Upper lobe of right lung (tissue), 1 donor: ENCODE data around the gene RTN1. TPM values are rescaled to one million over a fixed set of nuclear protein-coding genes. Genes with fewer than 3 reads are reported as not detected.

Experiments
- ATAC-seq: fragments of 200-7000 bp; cut with Tn5 transposase; one replicate; pipeline ENCODE4 v1.9.1; 2020; ENCODE audit warnings: mild to moderate bottlenecking, moderate library complexity
- DNase-seq: peaks from one replicate; pipeline ENCODE4 v3.0.0-alpha.2; 2020
- H3K27ac ChIP-seq: fragments of 200-600 bp; one replicate; pipeline ENCODE4 v1.8.0; 2022
- H3K27me3 ChIP-seq: fragments of 200-600 bp; one replicate; pipeline ENCODE4 v1.8.0; 2022; ENCODE audit warnings: mild to moderate bottlenecking
- H3K36me3 ChIP-seq: fragments of 200-600 bp; one replicate; pipeline ENCODE4 v1.8.0; 2022
- H3K4me1 ChIP-seq: fragments of 200-600 bp; one replicate; pipeline ENCODE4 v1.8.0; 2022
- H3K4me3 ChIP-seq: fragments of 200-600 bp; one replicate; pipeline ENCODE4 v1.8.0; 2022; ENCODE audit warnings: mild to moderate bottlenecking
- H3K9me3 ChIP-seq: fragments of 200-600 bp; one replicate; pipeline ENCODE4 v1.8.0; 2022
- intact Hi-C: fragments of 100-400 bp; cut with DNase I; formaldehyde crosslinking; loops from one replicate; pipeline ENCODE4 v1.11.0; 2022
- total RNA-seq: library from RNA; stranded (reverse); fragmentation: NEBNext Ultra II Directional; extraction: Animal tissue kit (Norgen Biotek cat#: 25700); gene quantifications from one replicate; pipeline ENCODE4 v1.2.1, GENCODE V29; 2021
- TF ChIP-seq, protein P1 (sequence below): fragments of 200-600 bp; IDR thresholded peaks from one replicate; pipeline ENCODE4 v1.8.0; 2022; ENCODE audit warnings: antibody characterized with exemption
- donor health status: DM: no; HTN: yes; CAD: no; lungs with severe emphysema.

RTN1 gene
- total RNA-seq, 1 donor from 2014 or later: 9.6 TPM

DNA sequence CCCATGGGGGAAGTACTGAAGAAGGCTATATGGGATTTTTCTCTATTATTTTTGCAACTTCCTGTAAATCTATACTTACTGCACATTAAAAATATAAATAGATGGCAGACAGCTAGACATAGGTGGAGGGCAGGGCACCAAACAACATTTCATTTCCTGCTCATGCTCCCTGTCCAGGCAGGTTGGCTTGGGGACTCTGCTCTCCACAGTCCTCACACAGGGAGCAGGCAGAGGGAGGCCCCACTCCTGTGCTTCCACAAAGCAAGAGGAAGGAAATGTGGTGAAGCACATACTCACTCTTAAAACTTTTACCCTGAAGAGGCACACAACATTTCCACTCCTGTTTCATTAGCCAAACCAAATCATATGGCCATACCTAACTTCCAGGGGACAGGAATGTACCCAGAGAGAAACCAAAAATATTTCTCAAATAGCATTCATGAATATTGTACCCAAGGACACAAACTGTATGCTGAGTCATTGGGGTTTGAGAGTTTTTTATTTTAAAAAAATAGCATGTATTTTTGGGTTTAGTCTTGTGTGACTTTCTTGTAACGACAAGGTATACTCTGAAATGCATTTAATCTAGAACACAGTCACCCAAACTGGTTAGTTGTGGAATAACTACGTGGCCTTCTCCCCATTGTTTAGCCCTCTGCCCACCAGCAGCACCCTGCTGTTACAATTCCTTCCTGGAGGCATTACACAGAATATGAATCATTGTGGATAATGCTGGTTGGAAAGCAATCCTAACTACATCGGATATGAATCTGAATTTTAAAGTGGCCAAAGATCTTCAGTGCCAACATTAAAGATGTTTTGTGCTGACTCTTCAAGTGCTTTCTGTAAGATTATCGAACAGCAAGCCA, 40.9 kb downstream of the RTN1 start:
- Histone ChIP-seq H3K4me1 (no peaks in the 10 kb centered on the region), H3K9me3 (no peaks in the 10 kb centered on the region), H3K4me3 (no peak overlapping the region), H3K27me3 (no peaks in the 10 kb centered on the region), H3K27ac (no peak overlapping the region), H3K36me3 (no peaks in the 10 kb centered on the region)
- DNase-seq (no peak), ATAC-seq (no peak)
- intact Hi-C loops: no loop called here
- TF ChIP-seq, protein P1, sequence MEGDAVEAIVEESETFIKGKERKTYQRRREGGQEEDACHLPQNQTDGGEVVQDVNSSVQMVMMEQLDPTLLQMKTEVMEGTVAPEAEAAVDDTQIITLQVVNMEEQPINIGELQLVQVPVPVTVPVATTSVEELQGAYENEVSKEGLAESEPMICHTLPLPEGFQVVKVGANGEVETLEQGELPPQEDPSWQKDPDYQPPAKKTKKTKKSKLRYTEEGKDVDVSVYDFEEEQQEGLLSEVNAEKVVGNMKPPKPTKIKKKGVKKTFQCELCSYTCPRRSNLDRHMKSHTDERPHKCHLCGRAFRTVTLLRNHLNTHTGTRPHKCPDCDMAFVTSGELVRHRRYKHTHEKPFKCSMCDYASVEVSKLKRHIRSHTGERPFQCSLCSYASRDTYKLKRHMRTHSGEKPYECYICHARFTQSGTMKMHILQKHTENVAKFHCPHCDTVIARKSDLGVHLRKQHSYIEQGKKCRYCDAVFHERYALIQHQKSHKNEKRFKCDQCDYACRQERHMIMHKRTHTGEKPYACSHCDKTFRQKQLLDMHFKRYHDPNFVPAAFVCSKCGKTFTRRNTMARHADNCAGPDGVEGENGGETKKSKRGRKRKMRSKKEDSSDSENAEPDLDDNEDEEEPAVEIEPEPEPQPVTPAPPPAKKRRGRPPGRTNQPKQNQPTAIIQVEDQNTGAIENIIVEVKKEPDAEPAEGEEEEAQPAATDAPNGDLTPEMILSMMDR: no peak

DNA sequence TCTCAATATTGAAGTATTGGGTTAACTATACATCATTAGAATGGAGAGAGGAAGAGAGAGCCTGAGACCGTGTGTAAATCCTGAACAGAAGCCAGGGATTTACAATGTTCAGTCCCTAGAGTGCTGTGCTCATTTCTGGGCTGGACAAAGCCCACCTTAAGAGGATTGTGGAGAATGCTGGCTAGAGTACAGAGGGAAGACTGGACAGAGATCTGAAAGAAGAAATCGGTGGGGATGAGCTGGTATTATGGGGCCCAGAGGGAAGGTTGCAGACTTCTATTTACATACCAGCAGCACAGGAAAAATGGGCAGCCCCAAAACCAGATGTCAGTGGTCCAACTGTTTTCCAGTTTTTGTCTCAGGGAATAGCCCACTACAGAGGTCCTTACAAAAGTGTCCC, 42.3 kb downstream of the RTN1 start:
- H3K9me3 ChIP-seq: no peaks in the 10 kb centered on the region
- no peak overlapping the region for H3K4me3 ChIP-seq
- no peaks in the 10 kb centered on the region for H3K27me3 ChIP-seq
- H3K36me3 ChIP-seq: no peaks in the 10 kb centered on the region
- ATAC-seq (no peak), DNase-seq (no peak)
- H3K4me1 ChIP-seq: no peaks in the 10 kb centered on the region
- TF ChIP-seq, protein P1: no peak
- H3K27ac ChIP-seq: no peak overlapping the region
- intact Hi-C loops: no loop called here

DNA sequence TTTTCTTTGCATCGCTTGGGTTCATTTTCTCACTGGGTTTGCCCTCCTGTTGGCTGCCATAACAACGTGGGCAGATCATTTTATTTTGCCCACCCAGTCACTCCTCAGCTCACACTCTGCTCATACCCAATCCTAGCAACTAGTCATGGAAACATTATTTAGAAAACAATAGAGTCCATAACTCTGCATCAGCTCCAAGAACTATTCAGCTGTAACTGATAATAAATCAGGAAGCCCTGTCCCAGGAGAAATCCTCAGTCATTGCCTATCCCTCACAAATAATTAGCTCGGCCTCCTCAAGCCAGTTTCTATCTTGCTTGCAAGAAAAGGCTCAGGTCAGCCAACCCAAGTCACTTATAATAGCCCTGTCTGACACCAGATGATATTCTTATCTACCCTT, 43.2 kb downstream of the RTN1 start:
- H3K9me3 ChIP-seq: no peaks in the 10 kb centered on the region
- TF ChIP-seq, protein P1: no peak
- H3K27me3 ChIP-seq: no peaks in the 10 kb centered on the region
- H3K4me3 ChIP-seq: no peak overlapping the region
- H3K27ac ChIP-seq: no peak overlapping the region
- intact Hi-C loops: no loop called here
- ATAC-seq (no peak), DNase-seq (no peak)
- no peaks in the 10 kb centered on the region for H3K4me1 ChIP-seq
- no peaks in the 10 kb centered on the region for H3K36me3 ChIP-seq

DNA sequence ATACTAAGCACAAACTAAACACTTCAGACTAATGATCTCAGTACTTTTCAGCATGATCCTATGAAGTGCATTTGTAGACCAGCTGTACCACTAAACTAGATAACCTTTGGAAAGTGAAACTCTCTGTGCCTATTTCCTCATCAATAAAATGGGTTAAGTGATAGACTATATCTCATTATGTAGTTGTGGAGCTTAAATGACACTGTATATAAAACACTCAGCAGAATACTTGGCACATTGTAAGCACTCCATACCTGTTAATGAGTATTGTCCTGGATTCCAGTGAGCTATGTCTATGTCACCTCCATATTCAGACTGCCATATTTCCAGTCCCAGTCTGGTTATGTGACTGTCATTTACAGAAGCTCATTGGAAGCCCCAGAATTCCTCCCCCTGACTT, 44.4 kb downstream of the RTN1 start:
- no peak for ATAC-seq
- H3K4me3 ChIP-seq: no peak overlapping the region
- H3K4me1 ChIP-seq: no peaks in the 10 kb centered on the region
- no peaks in the 10 kb centered on the region for H3K36me3 ChIP-seq
- H3K27me3 ChIP-seq: no peaks in the 10 kb centered on the region
- H3K9me3 ChIP-seq: no peaks in the 10 kb centered on the region
- TF ChIP-seq, protein P1: no peak
- no peak for DNase-seq
- no peak overlapping the region for H3K27ac ChIP-seq
- intact Hi-C loops: no loop called here

DNA sequence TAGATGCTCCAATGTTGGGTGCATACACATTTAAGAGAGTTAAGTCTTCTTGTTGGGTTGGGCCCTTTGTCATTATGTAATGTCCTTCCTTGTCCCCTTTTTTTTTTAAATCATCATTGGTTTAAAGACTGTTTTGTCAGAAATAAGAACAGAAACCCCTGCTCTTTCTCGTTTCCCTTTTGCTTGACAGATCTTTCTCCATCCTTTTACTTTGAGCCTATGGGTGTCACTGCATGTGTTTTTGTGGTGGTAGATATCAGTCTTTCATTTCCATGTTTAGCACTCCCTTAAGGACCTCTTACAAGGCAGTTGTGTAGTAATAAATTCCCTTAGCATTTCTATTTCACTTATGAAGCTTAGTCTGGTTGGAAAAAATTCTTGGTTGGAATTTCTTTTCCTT, 47.4 kb downstream of the RTN1 start:
- H3K4me1 ChIP-seq: no peaks in the 10 kb centered on the region
- H3K4me3 ChIP-seq: no peak overlapping the region
- no peaks in the 10 kb centered on the region for H3K27me3 ChIP-seq
- ATAC-seq (no peak), DNase-seq (no peak)
- TF ChIP-seq, protein P1: no peak
- no peaks in the 10 kb centered on the region for H3K9me3 ChIP-seq
- no peak overlapping the region for H3K27ac ChIP-seq
- intact Hi-C loops: no loop called here
- H3K36me3 ChIP-seq: no peaks in the 10 kb centered on the region
